GM19351 (cell line): Measurements from ENCODE around the gene GRK4.
A peak's percentile ranks its signal among the peaks of the same experiment; 100 is the strongest.
"Not testable (repeated sequence)": the region's sequence is repeated elsewhere in the genome, so short reads cannot be mapped to it uniquely, and the experiment has no call there.

Experiments
- ATAC-seq: cut with Tn5 transposase; IDR thresholded peaks from one replicate; pipeline ENCODE4 v1.9.1; 2021; ENCODE audit warnings: mild to moderate bottlenecking, moderate library complexity; ENCODE audit not compliant: unreplicated experiment

Gene GRK4

GRCh38 chr4:3036131-3036952 lies 73.0 kb downstream of the GRK4 start:
- ATAC-seq = no peak

- no peak for ATAC-seq
These were observed 74.6 kb downstream of the GRK4 start for GRCh38 chr4:3037957-3038461.

- ATAC-seq = no peak
These were observed 76.5 kb downstream of the GRK4 start for GRCh38 chr4:3039706-3040366.

GRCh38 chr4:3040452-3041191 lies 77.3 kb downstream of the GRK4 start:
- peak; percentile 55 for ATAC-seq

GRCh38 chr4:3041192-3042142 lies 78.1 kb downstream of the GRK4 start:
- peak; percentile 31 for ATAC-seq

- ATAC-seq = no peak
These were observed 78.9 kb downstream of the GRK4 start for GRCh38 chr4:3042226-3042625.

GRCh38 chr4:3043282-3044020 lies 80.1 kb downstream of the GRK4 start:
- no peak for ATAC-seq

- no peak for ATAC-seq
These were observed 81.8 kb downstream of the GRK4 start for GRCh38 chr4:3044870-3045819.

- peak; percentile 29 for ATAC-seq
These were observed 82.8 kb downstream of the GRK4 start for GRCh38 chr4:3046162-3046561.

- ATAC-seq = no peak
These were observed 83.3 kb downstream of the GRK4 start for GRCh38 chr4:3046623-3047022.

- ATAC-seq = peak; percentile 88
These were observed 84.3 kb downstream of the GRK4 start for GRCh38 chr4:3047464-3048286.

- ATAC-seq = not testable (repeated sequence)
These were observed 87.9 kb downstream of the GRK4 start for GRCh38 chr4:3051141-3051897.

GRCh38 chr4:3054169-3054759 lies 90.9 kb downstream of the GRK4 start:
- no peak for ATAC-seq

GRCh38 chr4:3059943-3060342 lies 96.6 kb downstream of the GRK4 start:
- ATAC-seq = no peak

- no peak for ATAC-seq
These were observed 97.6 kb downstream of the GRK4 start for GRCh38 chr4:3060946-3061345.

GRCh38 chr4:3062471-3062870 lies 99.1 kb downstream of the GRK4 start:
- no peak for ATAC-seq

- ATAC-seq = no peak
These were observed 102.2 kb downstream of the GRK4 start for GRCh38 chr4:3065551-3065950.
